GM13976 (cell line): ENCODE results near the gene CD300A.
A peak's percentile ranks its signal among the peaks of the same experiment; 100 is the strongest.

Experiments
- DNase-seq: peaks from one replicate; pipeline ENCODE4 v3.0.0; 2012; ENCODE audit warnings: low spot score
- CTCF ChIP-seq: IDR thresholded peaks from 2 replicates; pipeline ENCODE4 v1.5.1; 2012; ENCODE audit warnings: borderline replicate concordance, mild to moderate bottlenecking; ENCODE audit not compliant: insufficient read depth; ENCODE audit errors: extremely low read depth, missing control alignments, control extremely low read depth
- in situ Hi-C: fragments of 300-500 bp; cut with MboI; formaldehyde crosslinking; loops from one replicate; pipeline ENCODE4 v1.12.0; 2022; ENCODE audit warnings: low sequenced_read_pairs, mixed read lengths, inconsistent platforms; ENCODE audit not compliant: unreplicated experiment

The CD300A gene

GRCh38 chr17:74451557-74451956 lies 14.9 kb upstream of the CD300A start:
- DNase-seq, result no peak
- no peak for TF ChIP-seq CTCF
- in situ Hi-C loops, result no loop called here

DNA sequence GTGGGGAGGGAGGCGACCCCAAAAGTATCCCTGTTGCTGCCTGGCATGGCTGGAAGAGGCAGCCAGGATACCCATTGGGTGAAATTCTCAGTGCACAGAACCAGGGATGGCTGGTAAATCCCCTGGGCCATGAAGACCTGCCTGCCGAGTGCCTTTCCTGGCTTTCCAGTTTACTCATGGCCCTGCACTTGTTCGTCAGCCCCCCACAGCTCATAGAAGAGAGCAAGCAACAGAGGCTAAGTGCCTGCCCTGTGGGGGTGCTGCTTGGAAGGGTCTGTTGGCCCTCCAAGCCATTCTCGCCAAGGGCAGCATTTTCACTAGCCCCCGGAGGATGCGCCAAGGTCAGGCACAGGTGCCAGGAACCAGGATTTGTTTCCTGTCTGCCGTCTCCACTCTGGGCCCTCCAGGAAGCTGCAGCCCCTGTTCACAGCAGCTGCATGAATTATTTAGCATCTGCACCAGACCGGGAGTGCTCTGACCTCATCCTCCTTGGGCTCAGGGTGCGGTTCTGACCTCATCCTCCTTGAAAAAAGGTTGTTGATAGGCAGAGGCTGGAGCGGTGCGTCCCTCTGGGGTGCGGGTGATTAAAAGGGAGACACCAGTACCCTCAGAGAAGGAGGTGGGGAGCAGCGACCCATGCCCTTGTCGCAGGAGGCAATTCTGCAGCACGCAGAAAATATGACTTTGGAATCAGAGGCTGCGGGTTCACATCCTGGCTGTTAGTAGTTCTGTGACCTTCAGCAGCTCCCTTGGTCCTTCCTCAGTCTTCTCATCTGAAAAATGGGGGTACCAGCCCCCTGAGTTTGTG lies 14.2 kb upstream of the CD300A start:
- no peak for DNase-seq
- in situ Hi-C loops, result no loop called here
- no peak for TF ChIP-seq CTCF

GRCh38 chr17:74452841-74453661 lies 13.4 kb upstream of the CD300A start:
- in situ Hi-C loops, result no loop called here
- no peak for TF ChIP-seq CTCF
- DNase-seq, result no peak

DNA sequence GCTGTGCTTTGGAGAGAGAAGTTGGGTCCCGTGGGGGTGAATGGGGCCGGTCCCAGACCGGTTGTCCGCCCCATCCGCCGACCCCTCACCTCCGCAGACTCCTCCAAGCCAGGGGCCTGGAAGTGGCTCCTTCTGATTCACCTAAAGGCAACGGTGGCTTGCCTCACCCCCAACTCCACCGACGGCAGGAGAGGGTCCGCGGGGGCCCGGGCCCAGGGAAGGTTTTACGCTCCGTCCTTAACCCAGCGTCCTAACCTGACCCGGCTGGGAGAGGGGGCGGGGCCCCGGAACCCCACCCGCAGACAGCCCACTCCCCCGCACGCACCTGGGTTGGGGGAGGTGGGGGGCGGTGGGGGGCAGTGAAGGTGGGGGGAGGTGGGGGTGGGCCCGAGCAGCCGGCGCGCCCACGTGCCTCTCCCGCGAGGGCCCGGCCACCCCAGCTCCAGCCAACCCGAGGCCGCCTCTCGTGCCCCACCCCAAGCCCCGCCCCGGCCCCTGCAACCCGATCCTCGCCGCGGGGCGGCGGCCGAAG lies 12.7 kb upstream of the CD300A start:
- in situ Hi-C loops, result no loop called here
- TF ChIP-seq CTCF, result peak; percentile 8
- DNase-seq, result peak; percentile 98

GRCh38 chr17:74454197-74455024 lies 12.0 kb upstream of the CD300A start:
- TF ChIP-seq CTCF, result no peak
- in situ Hi-C loops, result no loop called here
- peak; percentile 59 for DNase-seq

DNA sequence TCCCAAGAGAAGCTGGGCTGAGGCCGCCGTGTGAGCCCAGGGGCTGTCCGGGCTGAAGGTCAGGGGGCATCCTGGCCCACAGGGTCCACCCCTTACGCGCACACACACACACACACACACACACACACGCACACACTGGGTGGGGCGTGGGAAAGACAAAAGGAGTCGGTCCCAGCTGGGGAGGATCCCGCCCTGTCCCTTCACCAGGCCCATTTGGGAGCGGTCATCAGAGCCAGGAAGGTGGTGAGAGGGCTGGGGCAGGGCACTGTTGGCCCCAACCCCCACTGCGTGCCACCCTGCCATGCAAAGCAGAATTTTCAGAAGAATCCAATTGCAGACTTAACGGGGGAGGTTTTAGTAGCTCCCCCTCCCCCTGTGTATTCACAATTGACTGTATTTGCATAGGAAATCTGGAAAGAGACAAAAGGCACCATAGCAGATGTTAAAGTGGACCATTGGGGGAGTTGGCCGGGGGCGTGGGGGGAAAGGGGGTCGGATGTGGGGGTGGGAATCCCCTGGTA lies 11.3 kb upstream of the CD300A start:
- no peak for TF ChIP-seq CTCF
- no peak for DNase-seq

More for the DNA sequence above, 11.3 kb upstream of the CD300A start:
- in situ Hi-C loops, result no loop called here
